OCI-LY3 (cell line): ENCODE results near the gene CUX1.

ENCODE experiments used
- CTCF ChIP-seq: fragments of 200-600, 300-600 bp; sonication (generic); IDR thresholded peaks from 2 replicates; pipeline ENCODE4 v1.5.1; 2014; ENCODE audit warnings: antibody characterized with exemption, low read length, low read depth
- EZH2phosphoT487 ChIP-seq: fragments of 200-600 bp; shearing (Covaris generic); IDR thresholded peaks from 2 replicates; pipeline ENCODE4 v1.6.1; 2018; ENCODE audit warnings: antibody characterized with exemption, mixed run types, low read depth

- TF ChIP-seq CTCF: no peak
- TF ChIP-seq EZH2phosphoT487: no peak
Measured at GRCh38 chr7:101917566-101917965, 100.1 kb downstream of the CUX1 start.
